Trophoblast cell (in vitro differentiated cells and primary cell): ENCODE data around the gene CPNE9.

ENCODE experiments used
- DNase-seq, 2 donors: peaks; one replicate each; pipeline ENCODE4 v3.0.0-alpha.2; 2016
- H2AFZ ChIP-seq: 2 replicates; pipeline ENCODE4 v1.6.1; 2013; ENCODE audit warnings: low read length, moderate library complexity, mild to moderate bottlenecking; ENCODE audit not compliant: insufficient read depth, poor library complexity
- H2AK5ac ChIP-seq: 2 replicates; pipeline ENCODE4 v1.6.1; 2013; ENCODE audit warnings: mild to moderate bottlenecking, low read length
- H2BK120ac ChIP-seq: 2 replicates; pipeline ENCODE4 v1.6.1; 2013; ENCODE audit warnings: low read length, mild to moderate bottlenecking, moderate library complexity; ENCODE audit not compliant: insufficient read depth, poor library complexity
- H2BK12ac ChIP-seq: 2 replicates; pipeline ENCODE4 v1.6.1; 2013; ENCODE audit warnings: mild to moderate bottlenecking, low read length, moderate library complexity
- H2BK5ac ChIP-seq: 2 replicates; pipeline ENCODE4 v1.6.1; 2013; ENCODE audit warnings: low read length, low read depth, moderate library complexity, mild to moderate bottlenecking; ENCODE audit not compliant: poor library complexity
- H3K14ac ChIP-seq: 2 replicates; pipeline ENCODE4 v1.6.1; 2013; ENCODE audit warnings: mild to moderate bottlenecking, low read length
- H3K18ac ChIP-seq: 2 replicates; pipeline ENCODE4 v1.6.1; 2013; ENCODE audit warnings: mild to moderate bottlenecking, low read length
- H3K23ac ChIP-seq: 2 replicates; pipeline ENCODE4 v1.6.1; 2013; ENCODE audit warnings: low read length
- H3K27ac ChIP-seq: 2 replicates; pipeline ENCODE4 v1.5.1; 2013; ENCODE audit warnings: low read depth, mild to moderate bottlenecking, inconsistent platforms, low read length, moderate library complexity
- H3K27me3 ChIP-seq: 2 replicates; pipeline ENCODE4 v1.6.1; 2013; ENCODE audit warnings: inconsistent platforms, mild to moderate bottlenecking, low read length, moderate library complexity; ENCODE audit not compliant: insufficient read depth
- H3K36me3 ChIP-seq, 2 experiments: 1 replicate in 1 of 2; 2 replicates in 1 of 2; pipeline ENCODE4 v1.6.1; 2013; ENCODE audit warnings: low read length in 2 of 2, mild to moderate bottlenecking in 2 of 2, moderate library complexity in 1 of 2; ENCODE audit not compliant: insufficient read depth in 2 of 2, control insufficient read depth in 1 of 2
- H3K4ac ChIP-seq: 2 replicates; pipeline ENCODE4 v1.6.1; 2013; ENCODE audit warnings: low read depth, mild to moderate bottlenecking, low read length, moderate library complexity
- H3K4me1 ChIP-seq, 2 experiments: 1 replicate in 1 of 2; 2 replicates in 1 of 2; pipeline ENCODE4 v1.6.1; 2013; ENCODE audit warnings: low read length in 2 of 2, mild to moderate bottlenecking in 2 of 2, moderate library complexity in 1 of 2; ENCODE audit not compliant: insufficient read depth in 2 of 2, control insufficient read depth in 1 of 2
- H3K4me2 ChIP-seq: 2 replicates; pipeline ENCODE4 v1.6.1; 2013; ENCODE audit warnings: inconsistent platforms, mild to moderate bottlenecking, low read length, moderate library complexity
- H3K4me3 ChIP-seq: 2 replicates; pipeline ENCODE4 v1.5.1; 2013; ENCODE audit warnings: mild to moderate bottlenecking, low read depth, low read length, inconsistent platforms
- H3K79me1 ChIP-seq: one replicate; pipeline ENCODE4 v1.6.1; 2013; ENCODE audit warnings: low read length
- H3K79me2 ChIP-seq: 2 replicates; pipeline ENCODE4 v1.6.1; 2013; ENCODE audit warnings: low read length, mild to moderate bottlenecking; ENCODE audit not compliant: control insufficient read depth, insufficient read depth, poor library complexity
- H3K9ac ChIP-seq: 2 replicates; pipeline ENCODE4 v1.6.1; 2013; ENCODE audit warnings: mild to moderate bottlenecking, low read length
- H3K9me3 ChIP-seq: 2 replicates; pipeline ENCODE4 v1.6.1; 2013; ENCODE audit warnings: low read depth, mild to moderate bottlenecking, control low read depth, inconsistent platforms, low read length; ENCODE audit not compliant: insufficient read depth
- H4K12ac ChIP-seq: 2 replicates; pipeline ENCODE4 v1.6.1; 2013; ENCODE audit warnings: low read depth, mild to moderate bottlenecking, low read length, moderate library complexity
- H4K8ac ChIP-seq: 2 replicates; pipeline ENCODE4 v1.6.1; 2013; ENCODE audit warnings: low read depth, mild to moderate bottlenecking, low read length, moderate library complexity
- H4K91ac ChIP-seq: one replicate; pipeline ENCODE4 v1.6.1; 2013; ENCODE audit warnings: low read depth, mild to moderate bottlenecking, low read length, moderate library complexity
- WGBS: extraction: QIAGEN DNeasy Blood & Tissue Kit; methylation state at CpG from one replicate; pipeline ENCODE4 v1.1.7; 2013; ENCODE audit warnings: missing lambda C conversion rate; ENCODE audit not compliant: insufficient read length, insufficient coverage; ENCODE audit errors: extremely low coverage; 5-methylcytosine and 5-hydroxymethylcytosine counted together

CPNE9 gene

GRCh38 chr3:9701006-9701405 is 2.6 kb upstream of the CPNE9 start:
- Histone ChIP-seq H3K4me1 (peaks cover 15 to 23% of the 10 kb centered on the region in 2 experiments), H3K14ac (no peak overlapping the region), H3K36me3 (peaks cover 17 to 25% of the 10 kb centered on the region in 2 experiments), H2BK120ac (no peak overlapping the region), H3K27me3 (peaks cover 18% of the 10 kb centered on the region), H4K12ac (no peak overlapping the region), H3K4ac (no peak overlapping the region), H3K18ac (no peak overlapping the region), H4K91ac (no peak overlapping the region), H3K4me2 (no peak overlapping the region), H2AK5ac (no peak overlapping the region), H3K9ac (no peak overlapping the region), H3K23ac (no peak overlapping the region), H3K79me1 (no peaks in the 10 kb centered on the region), H3K79me2 (no peaks in the 10 kb centered on the region), H3K27ac (no peak overlapping the region), H4K8ac (no peak overlapping the region), H2AFZ (no peak overlapping the region), H3K4me3 (no peak overlapping the region), H3K9me3 (peaks cover 6% of the 10 kb centered on the region), H2BK12ac (no peak overlapping the region), H2BK5ac (no peak overlapping the region)
- peak in 1 of 2 donors; percentile 2 for DNase-seq
- no CpG with 5 or more reads among the region's 7 CpGs for WGBS

- Histone ChIP-seq H3K36me3 (peaks cover 16 to 22% of the 10 kb centered on the region in 2 experiments), H2BK5ac (no peak overlapping the region), H4K12ac (no peak overlapping the region), H4K8ac (no peak overlapping the region), H2BK120ac (no peak overlapping the region), H3K4ac (no peak overlapping the region), H2AFZ (no peak overlapping the region), H3K27ac (no peak overlapping the region), H3K27me3 (peaks cover 18% of the 10 kb centered on the region), H3K4me2 (no peak overlapping the region), H3K23ac (no peak overlapping the region), H3K14ac (no peak overlapping the region), H3K4me3 (no peak overlapping the region), H2BK12ac (no peak overlapping the region), H3K18ac (no peak overlapping the region), H4K91ac (no peak overlapping the region), H3K4me1 (peaks cover 15 to 23% of the 10 kb centered on the region in 2 experiments), H3K9me3 (peaks cover 8% of the 10 kb centered on the region), H3K79me1 (no peaks in the 10 kb centered on the region), H2AK5ac (no peak overlapping the region), H3K9ac (no peak overlapping the region), H3K79me2 (no peaks in the 10 kb centered on the region)
- DNase-seq = no peak
- no CpG with 5 or more reads among the region's 10 CpGs for WGBS
These were observed 1.9 kb upstream of the CPNE9 start for GRCh38 chr3:9701711-9702110.

GRCh38 chr3:9703240-9703639 is 393 bp upstream of the CPNE9 start:
- DNase-seq = no peak
- Histone ChIP-seq H4K8ac (no peak overlapping the region), H3K23ac (no peak overlapping the region), H3K27ac (no peak overlapping the region), H3K4me1 (peaks cover 15 to 23% of the 10 kb centered on the region in 2 experiments), H3K14ac (no peak overlapping the region), H3K27me3 (peaks cover 18% of the 10 kb centered on the region), H3K36me3 (peaks cover 9 to 12% of the 10 kb centered on the region in 2 experiments), H2BK120ac (no peak overlapping the region), H4K91ac (no peak overlapping the region), H2AK5ac (no peak overlapping the region), H3K9ac (no peak overlapping the region), H3K4me2 (no peak overlapping the region), H2AFZ (no peak overlapping the region), H3K79me2 (no peaks in the 10 kb centered on the region), H3K9me3 (peaks cover 9% of the 10 kb centered on the region), H2BK12ac (no peak overlapping the region), H3K79me1 (no peaks in the 10 kb centered on the region), H2BK5ac (no peak overlapping the region), H4K12ac (no peak overlapping the region), H3K4ac (no peak overlapping the region), H3K4me3 (no peak overlapping the region), H3K18ac (no peak overlapping the region)
- WGBS = no CpG with 5 or more reads among the region's 4 CpGs

GRCh38 chr3:9704347-9705322 is 1.0 kb downstream of the CPNE9 start:
- H4K12ac ChIP-seq = no peak overlapping the region
- H3K79me1 ChIP-seq = no peaks in the 10 kb centered on the region
- H2BK120ac ChIP-seq = no peak overlapping the region
- no peak overlapping the region for H3K14ac ChIP-seq
- no CpG with 5 or more reads among the region's 62 CpGs for WGBS
- H2AK5ac ChIP-seq = no peak overlapping the region
- no peak overlapping the region for H3K27ac ChIP-seq
- no peak overlapping the region for H4K8ac ChIP-seq
- H2BK5ac ChIP-seq = no peak overlapping the region
- H2BK12ac ChIP-seq = no peak overlapping the region
- peaks cover 6 to 8% of the 10 kb centered on the region in 2 experiments for H3K36me3 ChIP-seq
- no peaks in the 10 kb centered on the region for H3K79me2 ChIP-seq
- H3K4me1 ChIP-seq = peaks cover 15 to 23% of the 10 kb centered on the region in 2 experiments
- peaks cover 9% of the 10 kb centered on the region for H3K9me3 ChIP-seq
- DNase-seq = peak in 1 of 2 donors; percentile 24
- no peak overlapping the region for H4K91ac ChIP-seq
- H2AFZ ChIP-seq = peak overlapping the region; percentile 14
- H3K27me3 ChIP-seq = peaks cover 18% of the 10 kb centered on the region
- no peak overlapping the region for H3K18ac ChIP-seq
- H3K4me2 ChIP-seq = peak overlapping the region; percentile 71
- peak overlapping the region; percentile 35 for H3K4me3 ChIP-seq
- no peak overlapping the region for H3K9ac ChIP-seq
- H3K23ac ChIP-seq = no peak overlapping the region
- H3K4ac ChIP-seq = no peak overlapping the region
